HG03060 (cell line): ENCODE measurements around the gene GAREM1.

Experiments
- ATAC-seq: cut with Tn5 transposase; IDR thresholded peaks from one replicate; pipeline ENCODE4 v1.9.1; 2021; ENCODE audit warnings: low read depth, moderate number of reproducible peaks; ENCODE audit not compliant: unreplicated experiment

Gene GAREM1

DNA sequence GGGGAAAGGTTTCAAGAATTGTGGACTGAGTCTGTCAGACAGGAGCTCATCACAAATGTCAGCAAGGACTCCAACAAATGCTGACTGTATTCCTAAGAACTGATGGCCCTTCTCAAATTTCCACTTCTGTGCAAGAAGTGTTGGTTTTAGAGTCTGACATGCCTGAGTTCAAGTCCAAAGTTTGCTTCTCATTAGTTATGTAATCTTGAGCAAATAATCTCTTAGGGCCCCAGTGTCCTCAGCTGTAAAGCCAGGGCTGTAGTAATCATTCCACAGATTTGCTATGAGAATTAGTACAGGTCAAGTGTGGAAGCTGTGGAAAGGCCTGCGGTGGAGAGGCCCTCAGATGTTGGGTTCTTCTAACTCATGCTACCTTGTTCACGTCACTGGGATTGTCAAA, 257.0 kb downstream of the GAREM1 start:
- ATAC-seq: no peak
